DND-41 (cell line): ENCODE measurements around the gene COL4A2.

ENCODE experiments used
- ATAC-seq: fragments of 200-7000 bp; cut with Tn5 transposase; 3 replicates; pipeline ENCODE4 v1.9.1; 2021; ENCODE audit warnings: low read depth; ENCODE audit not compliant: insufficient read depth
- DNase-seq: peaks from one replicate; pipeline ENCODE4 v3.0.0-alpha.2; 2020
- H2AFZ ChIP-seq: 2 replicates; pipeline ENCODE4 v1.6.0; 2012; ENCODE audit warnings: low read depth, low read length
- H3K27ac ChIP-seq: 2 replicates; pipeline ENCODE4 v1.5.1; 2012; ENCODE audit warnings: low read length, inconsistent platforms
- H3K27me3 ChIP-seq: fragments of 200-600 bp; sonication (generic); 2 replicates; pipeline ENCODE4 v1.6.0; 2012; ENCODE audit warnings: low read length, mild to moderate bottlenecking, inconsistent platforms; ENCODE audit not compliant: insufficient read depth, poor library complexity
- H3K36me3 ChIP-seq: 2 replicates; pipeline ENCODE4 v1.5.1; 2012; ENCODE audit warnings: low read length, inconsistent platforms; ENCODE audit not compliant: insufficient read depth
- H3K4me1 ChIP-seq: 2 replicates; pipeline ENCODE4 v1.5.1; 2012; ENCODE audit warnings: mild to moderate bottlenecking, low read length; ENCODE audit not compliant: insufficient read depth
- H3K4me2 ChIP-seq: 2 replicates; pipeline ENCODE4 v1.6.0; 2012; ENCODE audit warnings: mild to moderate bottlenecking, moderate library complexity, low read length, inconsistent platforms; ENCODE audit not compliant: insufficient read depth
- H3K4me3 ChIP-seq, 2 experiments: fragments of 200-600 bp in 1 of 2; shearing (Covaris generic) in 1 of 2; 2 replicates each; pipeline ENCODE4 v1.5.1; 2012 to 2016; ENCODE audit warnings: inconsistent platforms in 2 of 2, low read length in 2 of 2, mild to moderate bottlenecking in 2 of 2, low read depth in 1 of 2, moderate library complexity in 1 of 2
- H3K79me2 ChIP-seq: 2 replicates; pipeline ENCODE4 v1.6.0; 2012; ENCODE audit warnings: low read length, inconsistent platforms; ENCODE audit not compliant: insufficient read depth
- H3K9ac ChIP-seq: 2 replicates; pipeline ENCODE4 v1.6.0; 2012; ENCODE audit warnings: low read depth, mild to moderate bottlenecking, inconsistent platforms, low read length, moderate library complexity
- H3K9me3 ChIP-seq: 2 replicates; pipeline ENCODE4 v1.5.1; 2012; ENCODE audit warnings: low read length, moderate library complexity, mild to moderate bottlenecking, inconsistent platforms; ENCODE audit not compliant: insufficient read depth, severe bottlenecking
- H4K20me1 ChIP-seq: 2 replicates; pipeline ENCODE4 v1.6.0; 2012; ENCODE audit warnings: low read length; ENCODE audit not compliant: insufficient read depth
- EZH2 ChIP-seq: IDR thresholded peaks from 3 replicates; pipeline ENCODE4 v1.6.1; 2012; ENCODE audit warnings: borderline replicate concordance, low read depth, mild to moderate bottlenecking, moderate library complexity, low read length, inconsistent platforms; ENCODE audit not compliant: severe bottlenecking
- TF ChIP-seq, protein P1 (sequence below): IDR thresholded peaks from 2 replicates; pipeline ENCODE4 v1.5.1; 2012; ENCODE audit warnings: borderline replicate concordance, low read length, moderate library complexity, mild to moderate bottlenecking; ENCODE audit not compliant: poor library complexity, severe bottlenecking; ENCODE audit errors: extremely low read depth

COL4A2 gene

DNA sequence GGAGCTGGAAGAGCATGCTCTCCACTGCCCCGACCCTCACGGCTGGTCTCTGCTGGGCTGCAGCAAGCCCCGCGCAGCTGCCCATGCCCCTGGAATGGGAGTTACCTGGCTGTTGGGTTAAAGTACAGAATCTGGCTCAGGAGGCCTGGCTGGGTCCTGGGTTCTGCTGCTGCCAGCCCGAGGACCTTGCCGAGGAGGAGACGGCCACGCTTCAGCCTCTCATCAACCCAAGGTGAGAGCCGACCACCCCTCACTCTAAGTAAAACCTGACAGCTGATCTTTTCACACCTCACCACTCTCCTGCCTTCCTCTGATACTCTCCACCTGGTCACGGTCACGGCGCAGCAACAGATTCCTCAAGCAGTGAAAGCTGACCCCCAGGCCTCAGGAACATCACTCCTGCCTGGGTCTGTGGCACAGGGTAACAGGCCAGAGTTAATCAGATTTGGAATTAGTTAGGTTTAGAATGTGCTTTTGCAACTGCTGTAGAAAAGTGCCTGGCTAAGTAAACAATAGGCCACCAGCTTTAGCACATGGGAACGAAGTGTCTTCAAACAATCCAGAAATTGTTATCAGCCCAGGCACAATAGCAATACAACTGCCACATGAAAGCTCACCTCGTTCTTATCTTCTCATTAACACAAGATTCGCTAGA, 233.9 kb downstream of the COL4A2 start:
- no peak overlapping the region for H3K9ac ChIP-seq
- H2AFZ ChIP-seq, result no peak overlapping the region
- no peak for ATAC-seq
- no peaks in the 10 kb centered on the region for H3K4me1 ChIP-seq
- peaks cover 3% of the 10 kb centered on the region; the same call in 1 of the 2 replicates for H4K20me1 ChIP-seq
- TF ChIP-seq EZH2, result no peak
- TF ChIP-seq, protein P1, sequence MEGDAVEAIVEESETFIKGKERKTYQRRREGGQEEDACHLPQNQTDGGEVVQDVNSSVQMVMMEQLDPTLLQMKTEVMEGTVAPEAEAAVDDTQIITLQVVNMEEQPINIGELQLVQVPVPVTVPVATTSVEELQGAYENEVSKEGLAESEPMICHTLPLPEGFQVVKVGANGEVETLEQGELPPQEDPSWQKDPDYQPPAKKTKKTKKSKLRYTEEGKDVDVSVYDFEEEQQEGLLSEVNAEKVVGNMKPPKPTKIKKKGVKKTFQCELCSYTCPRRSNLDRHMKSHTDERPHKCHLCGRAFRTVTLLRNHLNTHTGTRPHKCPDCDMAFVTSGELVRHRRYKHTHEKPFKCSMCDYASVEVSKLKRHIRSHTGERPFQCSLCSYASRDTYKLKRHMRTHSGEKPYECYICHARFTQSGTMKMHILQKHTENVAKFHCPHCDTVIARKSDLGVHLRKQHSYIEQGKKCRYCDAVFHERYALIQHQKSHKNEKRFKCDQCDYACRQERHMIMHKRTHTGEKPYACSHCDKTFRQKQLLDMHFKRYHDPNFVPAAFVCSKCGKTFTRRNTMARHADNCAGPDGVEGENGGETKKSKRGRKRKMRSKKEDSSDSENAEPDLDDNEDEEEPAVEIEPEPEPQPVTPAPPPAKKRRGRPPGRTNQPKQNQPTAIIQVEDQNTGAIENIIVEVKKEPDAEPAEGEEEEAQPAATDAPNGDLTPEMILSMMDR, result no peak
- H3K27me3 ChIP-seq, result no peaks in the 10 kb centered on the region
- H3K27ac ChIP-seq, result no peak overlapping the region
- no peak for DNase-seq
- no peaks in the 10 kb centered on the region for H3K36me3 ChIP-seq
- no peaks in the 10 kb centered on the region for H3K79me2 ChIP-seq
- H3K4me3 ChIP-seq, result no peak overlapping the region
- no peak overlapping the region for H3K4me2 ChIP-seq
- H3K9me3 ChIP-seq, result no peaks in the 10 kb centered on the region

DNA sequence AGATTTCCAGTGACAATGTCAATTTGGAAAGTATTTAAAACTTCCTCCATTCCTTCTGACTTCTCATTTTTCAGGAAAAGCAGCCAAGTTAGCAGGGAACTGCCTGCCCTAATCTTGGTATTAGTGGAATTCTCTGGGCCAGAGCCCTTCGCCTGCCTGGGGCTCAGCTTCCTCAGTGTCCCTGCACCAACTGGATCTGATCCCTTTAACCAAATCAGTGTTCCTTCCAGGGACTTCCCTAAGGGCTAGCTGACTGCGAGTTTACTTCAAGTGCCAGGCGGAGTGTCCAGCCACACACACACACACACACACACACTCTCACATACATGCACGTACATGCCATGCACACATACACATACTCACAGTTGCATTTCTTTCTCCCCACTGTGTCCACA, 234.4 kb downstream of the COL4A2 start:
- Histone ChIP-seq H2AFZ (no peak overlapping the region), H3K9me3 (no peaks in the 10 kb centered on the region), H3K79me2 (no peaks in the 10 kb centered on the region), H3K4me3 (no peak overlapping the region), H3K36me3 (no peaks in the 10 kb centered on the region), H3K27ac (no peak overlapping the region), H3K4me1 (no peaks in the 10 kb centered on the region), H3K9ac (no peak overlapping the region), H3K27me3 (no peaks in the 10 kb centered on the region), H4K20me1 (peaks cover 3% of the 10 kb centered on the region; the same call in 1 of the 2 replicates), H3K4me2 (no peak overlapping the region)
- TF ChIP-seq, protein P1, result no peak
- no peak for TF ChIP-seq EZH2
- DNase-seq, result no peak
- ATAC-seq, result no peak

DNA sequence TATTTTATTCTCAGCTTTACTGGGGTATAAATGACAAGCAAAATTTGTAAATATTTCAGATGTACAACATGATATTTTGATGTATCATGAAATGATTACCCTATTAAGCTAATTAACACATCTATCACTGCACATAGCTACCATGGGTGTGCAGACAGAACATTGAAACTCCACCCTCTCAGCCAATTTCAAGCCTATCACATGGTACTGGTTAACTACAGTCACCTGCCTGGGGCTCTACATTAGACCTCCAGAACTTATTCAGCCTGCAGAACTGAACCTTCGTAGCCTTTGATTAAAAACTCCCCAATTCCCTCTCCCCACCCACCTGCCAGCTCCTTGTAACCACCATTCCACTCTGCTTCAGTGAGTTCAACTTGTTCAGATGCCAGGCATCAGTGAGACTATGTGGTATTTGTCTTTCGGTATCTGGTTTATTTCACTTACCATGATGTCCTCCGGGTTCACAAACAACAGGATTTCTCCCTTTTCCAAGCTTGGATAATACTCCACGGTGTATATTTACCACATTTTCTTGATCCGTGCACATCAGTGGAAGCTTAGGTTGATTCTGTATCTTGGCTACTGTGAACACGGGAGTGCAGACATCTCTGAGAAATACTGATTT, 235.2 kb downstream of the COL4A2 start:
- H3K4me1 ChIP-seq, result no peaks in the 10 kb centered on the region
- no peaks in the 10 kb centered on the region for H3K9me3 ChIP-seq
- H4K20me1 ChIP-seq, result peaks cover 3% of the 10 kb centered on the region; the same call in 1 of the 2 replicates
- no peak overlapping the region for H3K4me3 ChIP-seq
- H2AFZ ChIP-seq, result no peak overlapping the region
- H3K27ac ChIP-seq, result no peak overlapping the region
- H3K27me3 ChIP-seq, result no peaks in the 10 kb centered on the region
- H3K9ac ChIP-seq, result no peak overlapping the region
- H3K79me2 ChIP-seq, result no peaks in the 10 kb centered on the region
- DNase-seq, result no peak
- TF ChIP-seq EZH2, result no peak
- TF ChIP-seq, protein P1, result no peak
- no peak for ATAC-seq
- no peaks in the 10 kb centered on the region for H3K36me3 ChIP-seq
- H3K4me2 ChIP-seq, result no peak overlapping the region

DNA sequence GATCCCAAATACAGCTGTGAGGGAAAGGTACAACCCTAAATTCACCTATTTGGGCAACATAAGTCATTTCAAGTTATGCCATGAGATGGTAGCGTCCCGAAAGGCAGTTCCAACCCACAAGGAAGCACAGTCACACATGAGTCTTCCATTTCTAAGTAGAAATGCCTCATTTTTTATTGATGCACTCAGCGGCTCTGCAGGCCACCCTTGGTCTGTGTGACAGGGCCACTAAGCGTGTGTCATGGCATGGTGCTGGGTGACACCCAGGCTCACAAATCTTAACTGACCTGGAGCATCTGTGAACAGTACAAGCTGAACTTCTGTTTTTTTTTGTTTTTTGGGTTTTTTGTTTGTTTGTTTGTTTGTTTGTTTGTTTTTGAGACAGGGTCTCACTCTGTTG, 239.3 kb downstream of the COL4A2 start:
- Histone ChIP-seq H3K4me1 (no peaks in the 10 kb centered on the region), H3K27ac (no peak overlapping the region), H4K20me1 (peaks cover 3% of the 10 kb centered on the region; the same call in 1 of the 2 replicates), H3K9me3 (no peaks in the 10 kb centered on the region), H3K4me2 (no peak overlapping the region), H3K79me2 (no peaks in the 10 kb centered on the region), H3K9ac (no peak overlapping the region), H3K27me3 (peaks cover 6% of the 10 kb centered on the region), H3K36me3 (no peaks in the 10 kb centered on the region), H3K4me3 (no peak overlapping the region), H2AFZ (no peak overlapping the region)
- TF ChIP-seq EZH2, result no peak
- TF ChIP-seq, protein P1, result no peak
- no peak for ATAC-seq
- no peak for DNase-seq
